Stomach (tissue), 9 donors: ENCODE data around the gene FAT2. TPM values are rescaled to one million over a fixed set of nuclear protein-coding genes. Genes with fewer than 3 reads are reported as not detected.

Experiments used
- DNase-seq, 2 donors: peaks; one replicate each; pipeline versions ENCODE4 v3.0.0 to v3.0.0-alpha.2; 2013 to 2019
- H3K27ac ChIP-seq, 5 donors: fragments of 200-600 bp in 4 of 5; sonication (generic) in 4 of 5; one replicate each; pipeline ENCODE4 v1.5.1; 2013 to 2019; ENCODE audit warnings: mild to moderate bottlenecking in 1 of 5, moderate library complexity in 1 of 5
- H3K27me3 ChIP-seq, 3 donors: fragments of 200-600 bp; sonication (generic); one replicate each; pipeline ENCODE4 v1.5.1; 2017 to 2019; ENCODE audit warnings: mixed run types in 1 of 3
- H3K36me3 ChIP-seq, 4 donors: fragments of 200-600 bp; sonication (generic); 1 replicate in 3 of 4; 2 replicates in 1 of 4; pipeline ENCODE4 v1.5.1; 2016 to 2019
- H3K4me1 ChIP-seq, 4 donors: fragments of 200-600 bp; sonication (generic); one replicate each; pipeline ENCODE4 v1.5.1; 2016 to 2019
- H3K4me3 ChIP-seq, 4 donors: fragments of 200-600 bp; sonication (generic) in 3 of 4; one replicate each; pipeline ENCODE4 v1.5.1; 2016 to 2019; ENCODE audit warnings: mild to moderate bottlenecking in 1 of 4
- H3K9me3 ChIP-seq, 4 donors: fragments of 200-600 bp; sonication (generic); one replicate each; pipeline ENCODE4 v1.5.1; 2016 to 2019
- CTCF ChIP-seq, 7 experiments: fragments of 450-650 bp in 4 of 7; fragments of 200-600 bp in 3 of 7; sonication (generic) in 3 of 7; IDR thresholded peaks; one replicate each; pipeline ENCODE4 v1.5.1; 2016 to 2019; ENCODE audit warnings: antibody characterized with exemption in 7 of 7, control low read depth in 2 of 7, mild to moderate bottlenecking in 1 of 7
- EP300 ChIP-seq: sonication (generic); formaldehyde crosslinking; IDR thresholded peaks from one replicate; pipeline ENCODE4 v1.6.1; 2017; ENCODE audit warnings: antibody characterized with exemption
- POLR2A ChIP-seq, 4 donors: fragments of 450-650 bp; IDR thresholded peaks; one replicate each; pipeline ENCODE4 v1.6.1; 2016; ENCODE audit warnings: antibody characterized with exemption in 4 of 4, control low read depth in 2 of 4, mild to moderate bottlenecking in 1 of 4, moderate library complexity in 1 of 4
- POLR2AphosphoS5 ChIP-seq, 3 donors: sonication (generic); formaldehyde crosslinking; IDR thresholded peaks; one replicate each; pipeline ENCODE4 v1.6.1; 2016; ENCODE audit warnings: antibody characterized with exemption in 3 of 3
- WGBS, 5 donors: extraction: QIAGEN DNeasy Blood & Tissue Kit in 3 of 5; methylation state at CpG; one replicate each; pipeline versions ENCODE4 v1.1.5 to v1.1.7; 2013 to 2018; 5-methylcytosine and 5-hydroxymethylcytosine counted together
- intact Hi-C: fragments of 100-400 bp; cut with DNase I; formaldehyde crosslinking; loops from one replicate; pipeline ENCODE4 v1.15.1; 2023; ENCODE audit warnings: low total_unique reads
- polyA plus RNA-seq, 3 donors: library from polyadenylated mRNA; stranded (reverse); fragments of 200-250 nt; gene quantifications; one replicate each; pipeline ENCODE4 v1.2.3, GENCODE V29; 2013
- total RNA-seq, 5 donors: library from RNA; depleted of rRNA; stranded (reverse); fragments of >200 nt; gene quantifications; one replicate each; pipeline versions ENCODE4 v1.1.0 to v1.2.3, GENCODE V29; 2014 to 2016
- donor health status: healthy with polysubstance abuse.
- donor health status: Bipolar disorder and iron deficiency.
- donor health status: healthy.

Gene FAT2
- total and polyA plus RNA-seq, 8 donors: 0.18 to 16.8 (median 2.5) TPM; not detected in 4

- DNase-seq: no peak
- intact Hi-C loops: no loop called here
- Histone ChIP-seq H3K27ac (no peak overlapping the region), H3K4me3 (no peak overlapping the region), H3K27me3 (peaks cover 0 to 15% (median 0%) of the 10 kb centered on the region in 3 donors), H3K36me3 (no peaks in the 10 kb centered on the region), H3K9me3 (no peaks in the 10 kb centered on the region), H3K4me1 (no peaks in the 10 kb centered on the region)
- 80 to 91% (median 87%) methylated on average over 7 to 8 of the region's 8 CpGs for WGBS, 5 donors
- no peak for TF ChIP-seq EP300
- TF ChIP-seq CTCF (IDR thresholded peaks at IDR 0.05): no peak
- TF ChIP-seq POLR2A (IDR thresholded peaks at IDR 0.05): no peak
- TF ChIP-seq POLR2AphosphoS5 (IDR thresholded peaks at IDR 0.05): no peak
These were observed 41.8 kb upstream of the FAT2 start for GRCh38 chr5:151632941-151633340.

- WGBS, 5 donors: 61 to 79% (median 74%) methylated on average over 10 to 15 of the region's 15 CpGs
- H3K27me3 ChIP-seq: peaks cover 0 to 19% (median 0%) of the 10 kb centered on the region in 3 donors
- intact Hi-C loops: no loop called here
- no peaks in the 10 kb centered on the region for H3K36me3 ChIP-seq
- no peak overlapping the region for H3K27ac ChIP-seq
- no peaks in the 10 kb centered on the region for H3K4me1 ChIP-seq
- TF ChIP-seq CTCF (IDR thresholded peaks at IDR 0.05): no peak
- H3K4me3 ChIP-seq: no peak overlapping the region
- no peaks in the 10 kb centered on the region for H3K9me3 ChIP-seq
- DNase-seq: no peak
These were observed 41.4 kb upstream of the FAT2 start for GRCh38 chr5:151632524-151632923.

- 91 to 98% (median 93%) methylated on average over 5 of the region's 5 CpGs for WGBS, 5 donors
- TF ChIP-seq POLR2A (IDR thresholded peaks at IDR 0.05) (no peak), POLR2AphosphoS5 (IDR thresholded peaks at IDR 0.05) (no peak), CTCF (IDR thresholded peaks at IDR 0.05) (no peak), EP300 (no peak)
- H3K27ac ChIP-seq: no peak overlapping the region
These were observed 40.8 kb upstream of the FAT2 start for GRCh38 chr5:151631941-151632340.

GRCh38 chr5:151630088-151630487 is 39.0 kb upstream of the FAT2 start:
- no peak for DNase-seq
- intact Hi-C loops: no loop called here
- Histone ChIP-seq H3K4me3 (no peak overlapping the region), H3K9me3 (no peaks in the 10 kb centered on the region), H3K36me3 (no peaks in the 10 kb centered on the region), H3K27ac (no peak overlapping the region), H3K4me1 (no peaks in the 10 kb centered on the region), H3K27me3 (peaks cover 0 to 15% (median 0%) of the 10 kb centered on the region in 3 donors)
- TF ChIP-seq EP300 (no peak), POLR2AphosphoS5 (IDR thresholded peaks at IDR 0.05) (no peak), POLR2A (IDR thresholded peaks at IDR 0.05) (no peak), CTCF (IDR thresholded peaks at IDR 0.05) (no peak)

More at GRCh38 chr5:151631941-151632340, 40.8 kb upstream of the FAT2 start:
- no peak for DNase-seq
- Histone ChIP-seq H3K9me3 (no peaks in the 10 kb centered on the region), H3K27me3 (peaks cover 0 to 19% (median 0%) of the 10 kb centered on the region in 3 donors), H3K4me3 (no peak overlapping the region), H3K36me3 (no peaks in the 10 kb centered on the region), H3K4me1 (no peaks in the 10 kb centered on the region)
- intact Hi-C loops: no loop called here
